B cell (primary cell): ENCODE measurements around the gene SIPA1. TPM values are rescaled to one million over a fixed set of nuclear protein-coding genes. Genes with fewer than 3 reads are reported as not detected.
A peak's percentile ranks its signal among the peaks of the same experiment; 100 is the strongest.

Experiments
- ATAC-seq: fragments of 200-7000 bp; cut with Tn5 transposase; one replicate; pipeline ENCODE4 v1.10.0; 2021; ENCODE audit warnings: low read depth, mild to moderate bottlenecking, moderate number of reproducible peaks, moderate library complexity
- CTCF ChIA-PET: fragments of 350-600 bp; sonication (Branson Sonifier 250); formaldehyde crosslinking; loops from one replicate; lab custom pipeline; 2021; ENCODE audit warnings: antibody characterized with exemption, inconsistent platforms; lab: Charles Lee
- POLR2A ChIA-PET: fragments of 350-600 bp; sonication (Branson Sonifier 250); formaldehyde crosslinking; loops from one replicate; lab custom pipeline; 2021; ENCODE audit warnings: antibody characterized with exemption; lab: Charles Lee
- DNase-seq: peaks from one replicate; pipeline ENCODE4 v3.0.0; 2013
- H2AFZ ChIP-seq: 2 replicates; pipeline ENCODE4 v1.6.1; 2012; ENCODE audit warnings: mild to moderate bottlenecking, low read depth, low read length; ENCODE audit not compliant: insufficient read depth, poor library complexity, severe bottlenecking
- H3K27ac ChIP-seq, 2 donors: 1 replicate in 1 of 2; 2 replicates in 1 of 2; pipeline ENCODE4 v1.5.1; 2012 to 2013; ENCODE audit warnings: low read length in 2 of 2, mild to moderate bottlenecking in 2 of 2, moderate library complexity in 1 of 2
- H3K27me3 ChIP-seq, 4 experiments: fragments of 200-600 bp in 1 of 4; sonication (generic) in 1 of 4; replicated peaks in 1 of 4; 1 replicate in 2 of 4; 2 replicates in 2 of 4; pipeline versions ENCODE4 v1.6.1 to v1.7.0; 2013 to 2016; ENCODE audit warnings: low read length in 3 of 4, mild to moderate bottlenecking in 2 of 4, mixed read lengths in 1 of 4, moderate library complexity in 1 of 4; ENCODE audit not compliant: insufficient read depth in 4 of 4, control insufficient read depth in 3 of 4; ENCODE audit errors: control extremely low read depth in 1 of 4
- H3K36me3 ChIP-seq, 2 experiments: replicated peaks in 1 of 2; 1 replicate in 1 of 2; 2 replicates in 1 of 2; pipeline versions ENCODE4 v1.6.1 to v1.7.1; 2013; ENCODE audit warnings: low read length in 1 of 2; ENCODE audit not compliant: insufficient read depth in 2 of 2, control insufficient read depth in 1 of 2; ENCODE audit errors: control extremely low read depth in 1 of 2, extremely low read depth in 1 of 2
- H3K4me1 ChIP-seq, 2 donors: fragments of 200-600 bp in 1 of 2; sonication (generic) in 1 of 2; 1 replicate in 1 of 2; 2 replicates in 1 of 2; pipeline versions ENCODE4 v1.5.1 to v1.6.1; 2013 to 2017; ENCODE audit warnings: low read length in 2 of 2; ENCODE audit not compliant: control insufficient read depth in 2 of 2, insufficient read depth in 2 of 2
- H3K4me2 ChIP-seq: replicated peaks from 2 replicates; pipeline ENCODE3; 2012; ENCODE audit warnings: mild to moderate bottlenecking, low read depth, low read length; ENCODE audit not compliant: poor library complexity, severe bottlenecking
- H3K4me3 ChIP-seq, 5 experiments: fragments of 200-600 bp in 1 of 5; sonication (generic) in 1 of 5; 1 replicate in 3 of 5; 2 replicates in 2 of 5; pipeline versions ENCODE4 v1.5.1 to v1.7.0; 2011 to 2016; ENCODE audit warnings: low read length in 4 of 5, mild to moderate bottlenecking in 4 of 5, low read depth in 2 of 5, control low read depth in 1 of 5, moderate library complexity in 1 of 5; ENCODE audit not compliant: insufficient read depth in 1 of 5; ENCODE audit errors: control extremely low read depth in 1 of 5, extremely low read depth in 1 of 5
- H3K79me2 ChIP-seq: fragments of 200-600 bp; sonication (generic); one replicate; pipeline ENCODE4 v1.6.0; 2016; ENCODE audit warnings: low read length; ENCODE audit not compliant: control insufficient read depth, insufficient read depth
- H3K9ac ChIP-seq: fragments of 200-600 bp; sonication (generic); 2 replicates; pipeline ENCODE4 v1.6.1; 2017; ENCODE audit warnings: mild to moderate bottlenecking, low read length, moderate library complexity
- H3K9me3 ChIP-seq, 3 donors: one replicate each; pipeline versions ENCODE4 v1.6.1 to v1.7.1; 2013; ENCODE audit warnings: low read length in 2 of 3; ENCODE audit not compliant: control insufficient read depth in 2 of 3, insufficient read depth in 1 of 3; ENCODE audit errors: control extremely low read depth in 1 of 3
- H4K20me1 ChIP-seq: 2 replicates; pipeline ENCODE4 v1.6.0; 2012; ENCODE audit warnings: mild to moderate bottlenecking, low read length; ENCODE audit not compliant: insufficient read depth, control insufficient read depth, poor library complexity, severe bottlenecking
- H3K27ac Mint-ChIP-seq: one replicate; pipeline ENCODE4 v1.8.0; 2021; ENCODE audit warnings: mixed read lengths
- H3K27me3 Mint-ChIP-seq: one replicate; pipeline ENCODE4 v1.8.0; 2021; ENCODE audit warnings: mixed read lengths
- H3K4me1 Mint-ChIP-seq: one replicate; pipeline ENCODE4 v1.8.0; 2021; ENCODE audit warnings: mixed read lengths
- H3K4me3 Mint-ChIP-seq: one replicate; pipeline ENCODE4 v1.8.0; 2021; ENCODE audit warnings: mixed read lengths
- H3K9me3 Mint-ChIP-seq: one replicate; pipeline ENCODE4 v1.8.0; 2022; ENCODE audit warnings: mixed read lengths; ENCODE audit not compliant: insufficient read depth
- CTCF ChIP-seq: fragments of 200-600 bp; IDR thresholded peaks from one replicate; pipeline ENCODE4 v1.8.0; 2022; ENCODE audit warnings: antibody characterized with exemption, mild to moderate bottlenecking
- EZH2 ChIP-seq: IDR thresholded peaks from 2 replicates; pipeline ENCODE4 v1.6.1; 2012; ENCODE audit warnings: borderline replicate concordance, low read depth, mild to moderate bottlenecking, moderate library complexity, low read length; ENCODE audit not compliant: insufficient read depth, poor library complexity, severe bottlenecking
- WGBS: methylation state at CpG from one replicate; pipeline ENCODE4 v1.1.5; 2013; ENCODE audit warnings: missing lambda C conversion rate; ENCODE audit not compliant: insufficient coverage; 5-methylcytosine and 5-hydroxymethylcytosine counted together
- intact Hi-C: fragments of 100-400 bp; cut with micrococcal nuclease; formaldehyde crosslinking; loops from one replicate; pipeline ENCODE4 v1.10.0; 2022
- polyA plus RNA-seq: library from polyadenylated mRNA; depleted of rRNA; stranded (reverse); fragments of >200 nt; gene quantifications from 2 replicates; pipeline ENCODE4 v1.2.3, GENCODE V29; 2012
- total RNA-seq, 2 donors: library from RNA; stranded (reverse); fragments of 120-200 nt in 1 of 2; gene quantifications; 1 replicate in 1 of 2; 2 replicates in 1 of 2; pipeline versions ENCODE4 v1.2.3 to v1.2.4, GENCODE V29; 2013 to 2022

SIPA1 gene
- total and polyA plus RNA-seq, 2 donors (not counting 1 experiment from before 2014, with no cell fraction given), result 314 to 448 TPM

- WGBS, result under 1% methylated on average over 91 of the region's 91 CpGs
- peak within 1 kb of the TSS; percentile 74 for H2AFZ ChIP-seq
Measured at GRCh38 chr11:65662799-65663638, 25.1 kb downstream of the SIPA1 start, which contains the start of gene RELA. Gene RELA, minus strand, starts transcription at chr11:65662916. Its CDS starts 84 bp downstream, at chr11:65662832.

More at GRCh38 chr11:65662799-65663638, 25.1 kb downstream of the SIPA1 start, which contains the start of gene RELA:
- CTCF ChIA-PET, result interaction anchor here (0.6 to 2.6 kb wide), 10 partner anchors 10 to 197 kb away, joined by 3 to 18 read pairs (median 4); partner anchors contain the start of genes KAT5 and SIPA1
- DNase-seq, result peak; percentile 94
- ATAC-seq, result peak; percentile 86
- Mint-ChIP-seq H3K4me3 (peak within 1 kb of the TSS; percentile 89), H3K4me1 (peaks cover 31% of the 10 kb centered on the region), H3K9me3 (no peaks in the 10 kb centered on the region), H3K27me3 (no peaks in the 10 kb centered on the region), H3K27ac (peak within 1 kb of the TSS; percentile 94)
- peaks cover 0 to 40% of the 10 kb centered on the region in 2 experiments for H3K36me3 ChIP-seq
- H3K4me1 ChIP-seq, result peaks cover 19 to 32% of the 10 kb centered on the region in 2 donors
- POLR2A ChIA-PET, result interaction anchor here (0.7 to 4.5 kb wide), 11 partner anchors 10 to 649 kb away, joined by 3 to 56 read pairs (median 4); partner anchors contain the start of genes KAT5, MAP3K11, PCNX3 and SCYL1
- H3K9ac ChIP-seq, result peak within 1 kb of the TSS; percentile 99
- H3K27me3 ChIP-seq, result no peaks in the 10 kb centered on the region
- intact Hi-C loops, result loop anchor here (1.0 to 2.0 kb wide), 7 partner anchors 11 to 256 kb away; partner anchors contain the start of genes C11orf68, CFL1, DRAP1 and PCNX3
- no peaks in the 10 kb centered on the region for H3K9me3 ChIP-seq
- H3K4me2 ChIP-seq, result peak within 1 kb of the TSS; percentile 84
- H3K4me3 ChIP-seq, result peak within 1 kb of the TSS; percentile 85 to 99 (median 95)
- H3K79me2 ChIP-seq, result peaks cover 56% of the 10 kb centered on the region
- TF ChIP-seq EZH2 (no peak), CTCF (no peak)
- peak within 1 kb of the TSS; percentile 97 to 100 for H3K27ac ChIP-seq
- peaks cover 42% of the 10 kb centered on the region for H4K20me1 ChIP-seq
